ENCODE measurements around the gene PTPN21.

Gene PTPN21

GRCh38 chr14:88468406-88468805 is 86.4 kb downstream of the PTPN21 start:
- DNase-seq (ENCODE audit: low spot score): no peak

GRCh38 chr14:88463318-88463717 is 91.5 kb downstream of the PTPN21 start:
- DNase-seq (ENCODE audit: low spot score): peak; percentile 25

GRCh38 chr14:88454886-88455285 is 99.9 kb downstream of the PTPN21 start:
- no peak for DNase-seq (ENCODE audit: low spot score)

DNA sequence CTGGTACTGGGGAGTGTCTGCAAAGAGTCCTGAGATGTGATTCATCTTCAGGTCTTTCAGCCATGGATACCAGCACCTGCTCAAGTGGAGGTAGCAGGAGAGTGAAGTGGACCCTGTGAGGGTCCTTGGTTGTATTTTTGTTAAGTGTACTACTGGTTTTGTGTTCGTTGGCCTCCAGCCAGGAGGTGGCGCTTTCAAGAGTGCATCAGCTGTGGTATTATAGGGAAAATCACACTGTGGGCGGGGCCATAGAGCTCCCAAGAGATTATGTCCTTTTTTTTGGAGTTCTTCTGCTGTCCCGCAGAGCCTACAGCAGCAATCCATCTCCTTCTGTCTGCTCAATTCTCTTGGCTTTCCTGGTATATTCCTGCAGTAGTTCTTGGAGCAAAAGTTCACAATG is 102.6 kb downstream of the PTPN21 start:
- DNase-seq (ENCODE audit: low spot score): no peak

GRCh38 chr14:88439088-88439487 is 115.7 kb downstream of the PTPN21 start:
- no peak for DNase-seq (ENCODE audit: low spot score)

- no peak for DNase-seq (ENCODE audit: low spot score)
Observed at GRCh38 chr14:88437658-88438057, 117.1 kb downstream of the PTPN21 start.

GRCh38 chr14:88430976-88431375 is 123.8 kb downstream of the PTPN21 start:
- no peak for DNase-seq (ENCODE audit: low spot score)

GRCh38 chr14:88426271-88426670 is 128.5 kb downstream of the PTPN21 start:
- DNase-seq (ENCODE audit: low spot score): peak; percentile 19

GRCh38 chr14:88424573-88424972 is 130.2 kb downstream of the PTPN21 start:
- no peak for DNase-seq (ENCODE audit: low spot score)

GRCh38 chr14:88422919-88423650 is 131.7 kb downstream of the PTPN21 start:
- DNase-seq (ENCODE audit: low spot score): no peak

GRCh38 chr14:88422047-88422446 is 132.8 kb downstream of the PTPN21 start:
- DNase-seq (ENCODE audit: low spot score): no peak

GRCh38 chr14:88421286-88421685 is 133.5 kb downstream of the PTPN21 start:
- DNase-seq (ENCODE audit: low spot score): no peak

- no peak for DNase-seq (ENCODE audit: low spot score)
Observed at GRCh38 chr14:88420187-88420586, 134.6 kb downstream of the PTPN21 start.

GRCh38 chr14:88417594-88417993 is 137.2 kb downstream of the PTPN21 start:
- no peak for DNase-seq (ENCODE audit: low spot score)
